Measurements from ENCODE around the gene NRP2. TPM values are rescaled to one million over a fixed set of nuclear protein-coding genes. Genes with fewer than 3 reads are reported as not detected.

NRP2 gene
- total and polyA plus RNA-seq, 4 donors: 3.8 to 17.7 (median 12.2) TPM

GRCh38 chr2:205775097-205775877 lies 93.0 kb downstream of the NRP2 start (continued):
- TF ChIP-seq, protein P1, sequence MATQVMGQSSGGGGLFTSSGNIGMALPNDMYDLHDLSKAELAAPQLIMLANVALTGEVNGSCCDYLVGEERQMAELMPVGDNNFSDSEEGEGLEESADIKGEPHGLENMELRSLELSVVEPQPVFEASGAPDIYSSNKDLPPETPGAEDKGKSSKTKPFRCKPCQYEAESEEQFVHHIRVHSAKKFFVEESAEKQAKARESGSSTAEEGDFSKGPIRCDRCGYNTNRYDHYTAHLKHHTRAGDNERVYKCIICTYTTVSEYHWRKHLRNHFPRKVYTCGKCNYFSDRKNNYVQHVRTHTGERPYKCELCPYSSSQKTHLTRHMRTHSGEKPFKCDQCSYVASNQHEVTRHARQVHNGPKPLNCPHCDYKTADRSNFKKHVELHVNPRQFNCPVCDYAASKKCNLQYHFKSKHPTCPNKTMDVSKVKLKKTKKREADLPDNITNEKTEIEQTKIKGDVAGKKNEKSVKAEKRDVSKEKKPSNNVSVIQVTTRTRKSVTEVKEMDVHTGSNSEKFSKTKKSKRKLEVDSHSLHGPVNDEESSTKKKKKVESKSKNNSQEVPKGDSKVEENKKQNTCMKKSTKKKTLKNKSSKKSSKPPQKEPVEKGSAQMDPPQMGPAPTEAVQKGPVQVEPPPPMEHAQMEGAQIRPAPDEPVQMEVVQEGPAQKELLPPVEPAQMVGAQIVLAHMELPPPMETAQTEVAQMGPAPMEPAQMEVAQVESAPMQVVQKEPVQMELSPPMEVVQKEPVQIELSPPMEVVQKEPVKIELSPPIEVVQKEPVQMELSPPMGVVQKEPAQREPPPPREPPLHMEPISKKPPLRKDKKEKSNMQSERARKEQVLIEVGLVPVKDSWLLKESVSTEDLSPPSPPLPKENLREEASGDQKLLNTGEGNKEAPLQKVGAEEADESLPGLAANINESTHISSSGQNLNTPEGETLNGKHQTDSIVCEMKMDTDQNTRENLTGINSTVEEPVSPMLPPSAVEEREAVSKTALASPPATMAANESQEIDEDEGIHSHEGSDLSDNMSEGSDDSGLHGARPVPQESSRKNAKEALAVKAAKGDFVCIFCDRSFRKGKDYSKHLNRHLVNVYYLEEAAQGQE (IDR thresholded peaks at IDR 0.05): no peak
- TF ChIP-seq YY1 (IDR thresholded peaks at IDR 0.05) (no peak), HNF4G (IDR thresholded peaks at IDR 0.05) (no peak), FOXA2 (IDR thresholded peaks at IDR 0.05) (no peak), FOXA1 (IDR thresholded peaks at IDR 0.05) (no peak), RXRA (IDR thresholded peaks at IDR 0.05) (no peak), RAD21 (IDR thresholded peaks at IDR 0.05) (no peak), ATF3 (IDR thresholded peaks at IDR 0.05) (no peak), TAF1 (conservative IDR thresholded peaks at IDR 0.05) (no peak)

- no peak overlapping the region for H3K27ac ChIP-seq (ENCODE audit: low read depth in 1 of 2, low read length in 2 of 2)
- no peaks in the 10 kb centered on the region for H3K9me3 ChIP-seq (ENCODE audit: control insufficient read depth in 4 of 4, low read length in 3 of 4)
- DNase-seq (ENCODE audit: low spot score): peak; percentile 82
- H3K4me1 ChIP-seq (ENCODE audit: control insufficient read depth in 4 of 4, insufficient read depth in 4 of 4, low read length in 3 of 4): peaks cover 0 to 13% (median under 1%) of the 10 kb centered on the region in 4 donors
- 50% methylated on average over 19 of the region's 19 CpGs for WGBS
- peaks cover 0 to 2% (median 0%) of the 10 kb centered on the region in 4 donors for H3K27me3 ChIP-seq (ENCODE audit: control insufficient read depth in 4 of 4, insufficient read depth in 4 of 4, low read length in 3 of 4)
- TF ChIP-seq JUND (IDR thresholded peaks at IDR 0.05) (no peak), ATF3 (IDR thresholded peaks at IDR 0.05) (no peak), ZBTB33 (IDR thresholded peaks at IDR 0.05) (no peak), YY1 (IDR thresholded peaks at IDR 0.05) (no peak), TAF1 (conservative IDR thresholded peaks at IDR 0.05) (no peak), RXRA (IDR thresholded peaks at IDR 0.05) (no peak), HNF4A (conservative IDR thresholded peaks at IDR 0.05) (no peak), GABPA (IDR thresholded peaks at IDR 0.05 in 1 of 2, conservative IDR thresholded peaks at IDR 0.05 in 1 of 2) (no peak), EGR1 (IDR thresholded peaks at IDR 0.05; ENCODE audit: low read depth in 2 of 2) (no peak), NR2F2 (IDR thresholded peaks at IDR 0.05) (no peak), RAD21 (IDR thresholded peaks at IDR 0.05) (peak; percentile 97 to 99), HNF4G (IDR thresholded peaks at IDR 0.05) (no peak), FOXA1 (IDR thresholded peaks at IDR 0.05) (no peak), FOXA2 (IDR thresholded peaks at IDR 0.05) (no peak), SP1 (IDR thresholded peaks at IDR 0.05) (no peak)
- TF ChIP-seq, protein P1 (IDR thresholded peaks at IDR 0.05): no peak
- TF ChIP-seq, protein P2, sequence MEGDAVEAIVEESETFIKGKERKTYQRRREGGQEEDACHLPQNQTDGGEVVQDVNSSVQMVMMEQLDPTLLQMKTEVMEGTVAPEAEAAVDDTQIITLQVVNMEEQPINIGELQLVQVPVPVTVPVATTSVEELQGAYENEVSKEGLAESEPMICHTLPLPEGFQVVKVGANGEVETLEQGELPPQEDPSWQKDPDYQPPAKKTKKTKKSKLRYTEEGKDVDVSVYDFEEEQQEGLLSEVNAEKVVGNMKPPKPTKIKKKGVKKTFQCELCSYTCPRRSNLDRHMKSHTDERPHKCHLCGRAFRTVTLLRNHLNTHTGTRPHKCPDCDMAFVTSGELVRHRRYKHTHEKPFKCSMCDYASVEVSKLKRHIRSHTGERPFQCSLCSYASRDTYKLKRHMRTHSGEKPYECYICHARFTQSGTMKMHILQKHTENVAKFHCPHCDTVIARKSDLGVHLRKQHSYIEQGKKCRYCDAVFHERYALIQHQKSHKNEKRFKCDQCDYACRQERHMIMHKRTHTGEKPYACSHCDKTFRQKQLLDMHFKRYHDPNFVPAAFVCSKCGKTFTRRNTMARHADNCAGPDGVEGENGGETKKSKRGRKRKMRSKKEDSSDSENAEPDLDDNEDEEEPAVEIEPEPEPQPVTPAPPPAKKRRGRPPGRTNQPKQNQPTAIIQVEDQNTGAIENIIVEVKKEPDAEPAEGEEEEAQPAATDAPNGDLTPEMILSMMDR (IDR thresholded peaks at IDR 0.05; ENCODE audit: low read depth, low read length, missing input control): peak; percentile 82
- no peak overlapping the region for H3K9ac ChIP-seq (ENCODE audit: low read depth in 1 of 2, low read length in 2 of 2)
- no peak overlapping the region for H3K4me3 ChIP-seq (ENCODE audit: low read depth in 1 of 3, low read length in 3 of 3)
- H3K36me3 ChIP-seq (ENCODE audit: control insufficient read depth in 4 of 4, insufficient read depth in 3 of 4, low read depth in 1 of 4, low read length in 3 of 4): peaks cover 0 to 2% (median 0%) of the 10 kb centered on the region in 4 donors
Measured at GRCh38 chr2:205776139-205776538, 93.8 kb downstream of the NRP2 start.
